Gastrocnemius medialis (tissue), 4 donors: ENCODE results near the gene AKAP12.

Experiments used
- CTCF ChIP-seq, 5 experiments: fragments of 450-650 bp in 3 of 5; fragments of 200-600 bp in 2 of 5; sonication (generic) in 2 of 5; IDR thresholded peaks in 4 of 5; conservative IDR thresholded peaks in 1 of 5; 1 replicate in 4 of 5; 2 replicates in 1 of 5; pipeline ENCODE4 v1.5.1; 2016 to 2019; ENCODE audit warnings: antibody characterized with exemption in 5 of 5, mild to moderate bottlenecking in 3 of 5, moderate library complexity in 3 of 5
- POLR2A ChIP-seq, 2 donors: fragments of 450-650 bp; IDR thresholded peaks; one replicate each; pipeline ENCODE4 v1.6.1; 2017; ENCODE audit warnings: antibody characterized with exemption in 2 of 2, mild to moderate bottlenecking in 2 of 2, moderate library complexity in 2 of 2

- no peak for TF ChIP-seq CTCF (IDR thresholded peaks at IDR 0.05 in 4 of 5, conservative IDR thresholded peaks at IDR 0.05 in 1 of 5)
- no peak for TF ChIP-seq POLR2A (IDR thresholded peaks at IDR 0.05)
These were observed 160.7 kb downstream of the AKAP12 start for GRCh38 chr6:151400473-151400872.
